Stimulated activated CD4-positive, alpha-beta T cell treated with anti-CD3 and anti-CD28 coated beads, Interleukin-12 subunit alpha, Interleukin-12 subunit beta, amount 100 ng/mL, for 48 hours (primary cell): ENCODE measurements around the gene TMTC2.
"Not testable (repeated sequence)": the region's sequence is repeated elsewhere in the genome, so short reads cannot be mapped to it uniquely, and the experiment has no call there.

Experiments used
- DNase-seq, 3 donors: peaks; one replicate each; pipeline ENCODE4 v3.0.0-alpha.2; 2020; ENCODE audit warnings: low read depth in 2 of 3, low spot score in 1 of 3

TMTC2 gene

DNA sequence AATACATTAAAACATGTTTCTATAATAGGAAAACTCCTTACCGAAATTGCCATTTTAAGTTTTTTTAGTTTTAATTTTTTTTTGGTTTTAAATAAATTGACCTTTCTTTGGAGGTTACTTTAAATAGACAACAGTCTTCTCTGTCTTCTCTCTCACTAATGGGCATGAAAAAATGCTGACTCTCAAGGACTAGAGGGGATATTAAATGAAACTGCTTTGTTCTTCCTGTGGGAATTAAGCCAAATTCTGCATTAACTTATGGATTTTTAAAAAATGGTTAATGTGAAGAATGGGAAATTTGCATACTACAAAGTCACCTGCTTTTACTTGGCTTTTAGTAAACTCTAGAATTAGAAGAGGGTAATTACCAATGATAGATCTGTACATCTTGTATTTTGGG lies 378.9 kb downstream of the TMTC2 start:
- DNase-seq, result no peak

DNA sequence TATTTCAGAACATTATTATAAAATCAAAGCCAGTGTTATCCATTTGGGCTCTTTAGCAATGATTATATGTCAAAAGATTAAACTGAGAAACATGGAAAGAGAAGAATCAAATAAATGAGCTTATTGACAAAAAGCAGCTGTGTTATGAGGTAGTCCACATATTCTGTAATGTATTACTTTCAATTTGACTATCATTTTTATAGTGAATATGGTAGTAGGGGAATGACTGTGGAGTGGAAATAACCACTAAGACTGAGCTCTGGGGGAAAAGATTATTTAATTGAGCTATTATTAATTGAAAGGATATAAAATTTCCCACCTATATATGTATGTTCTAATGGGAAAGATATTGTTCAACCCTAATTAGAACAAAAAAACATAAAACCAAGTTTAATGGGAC lies 381.3 kb downstream of the TMTC2 start:
- no peak for DNase-seq

DNA sequence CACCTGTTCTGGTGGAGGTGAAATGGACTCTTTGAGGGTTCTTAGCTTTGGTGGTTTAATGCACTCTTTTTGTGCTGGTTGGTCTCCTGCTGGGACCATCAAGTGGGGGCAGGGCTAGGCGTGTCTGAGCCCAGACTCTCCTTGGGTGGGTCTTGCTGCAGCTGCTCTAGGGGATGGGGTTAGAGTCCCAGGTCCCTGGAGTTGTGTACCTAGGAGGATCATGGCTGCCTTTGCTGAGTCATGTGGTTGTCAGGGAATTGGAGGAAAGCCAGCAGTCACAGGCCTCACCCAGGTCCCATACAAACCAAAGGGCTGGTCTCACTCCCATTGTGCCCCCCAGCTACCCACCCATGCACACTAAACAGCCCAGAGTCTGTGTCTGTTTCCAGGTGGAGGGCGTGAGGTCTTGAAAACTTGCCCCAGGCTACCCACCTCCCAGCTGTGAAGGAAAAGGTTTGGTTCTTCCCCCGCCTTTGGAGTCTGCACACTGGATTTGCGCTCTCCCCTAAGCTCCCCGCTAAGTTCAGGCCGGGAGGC lies 387.7 kb downstream of the TMTC2 start:
- DNase-seq, result no peak

DNA sequence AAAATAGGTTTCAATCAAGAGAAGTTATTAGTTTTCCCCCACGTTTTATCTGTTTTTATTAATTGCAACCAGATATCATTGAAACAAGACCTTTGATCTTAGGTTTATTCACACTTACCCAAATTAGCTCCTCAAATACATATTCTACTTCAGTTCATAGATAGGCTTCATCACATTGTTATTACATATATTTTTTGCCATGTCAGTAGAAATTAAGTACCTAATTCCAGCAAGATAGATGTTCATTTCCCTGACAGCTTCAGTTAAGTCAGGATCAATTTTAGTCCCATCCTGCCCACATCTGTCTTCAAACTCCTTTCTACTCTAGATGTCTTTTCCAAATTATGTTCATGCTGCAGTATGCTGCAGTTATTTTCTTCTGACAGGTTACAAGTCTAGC lies 388.8 kb downstream of the TMTC2 start:
- DNase-seq, result no peak

DNA sequence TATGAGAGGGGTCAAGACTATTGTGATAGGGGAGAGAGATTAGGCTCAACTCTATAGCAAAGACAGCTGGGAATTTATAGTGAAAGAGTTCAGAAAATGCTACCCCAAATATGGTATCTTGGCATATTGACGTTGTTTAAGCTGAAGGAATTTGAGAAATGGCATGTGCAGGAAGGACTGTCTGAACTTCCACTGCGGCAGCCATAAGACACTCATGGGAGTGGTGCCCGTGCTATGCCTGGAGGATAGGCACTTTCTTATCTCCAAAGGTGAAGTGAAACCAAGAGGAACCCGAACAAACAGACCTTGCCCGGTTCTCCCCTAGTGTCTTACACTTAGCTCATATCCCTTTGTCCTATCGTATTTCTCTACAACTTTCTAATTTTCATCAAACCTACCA lies 390.3 kb downstream of the TMTC2 start:
- no peak for DNase-seq

DNA sequence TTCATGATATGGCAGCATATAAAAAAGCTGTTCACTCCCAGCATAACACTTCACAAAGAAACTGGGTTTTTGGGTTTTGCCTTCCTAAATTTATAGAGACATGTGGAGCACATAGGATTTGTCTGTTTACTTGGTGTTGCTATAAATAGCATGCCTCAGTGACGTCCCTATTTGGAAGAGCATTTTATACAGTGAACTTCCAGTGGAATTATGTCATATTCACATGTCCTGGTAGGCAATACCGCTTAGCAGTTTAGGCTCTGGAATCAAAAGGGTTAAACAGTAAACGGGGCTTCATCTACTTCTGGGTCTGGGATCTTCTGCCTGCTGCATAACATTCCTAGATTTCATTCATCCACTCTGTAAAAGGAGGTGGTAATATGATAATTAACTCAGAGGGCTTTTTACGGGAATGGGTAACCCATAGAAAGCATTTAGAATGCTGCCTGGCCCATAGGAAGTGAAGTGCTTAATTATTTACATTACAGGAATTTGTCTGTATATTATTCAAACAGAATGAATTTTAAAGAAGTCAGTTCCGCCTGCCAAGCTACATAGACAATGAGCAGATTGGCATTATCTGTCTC lies 396.1 kb downstream of the TMTC2 start:
- DNase-seq, result no peak

DNA sequence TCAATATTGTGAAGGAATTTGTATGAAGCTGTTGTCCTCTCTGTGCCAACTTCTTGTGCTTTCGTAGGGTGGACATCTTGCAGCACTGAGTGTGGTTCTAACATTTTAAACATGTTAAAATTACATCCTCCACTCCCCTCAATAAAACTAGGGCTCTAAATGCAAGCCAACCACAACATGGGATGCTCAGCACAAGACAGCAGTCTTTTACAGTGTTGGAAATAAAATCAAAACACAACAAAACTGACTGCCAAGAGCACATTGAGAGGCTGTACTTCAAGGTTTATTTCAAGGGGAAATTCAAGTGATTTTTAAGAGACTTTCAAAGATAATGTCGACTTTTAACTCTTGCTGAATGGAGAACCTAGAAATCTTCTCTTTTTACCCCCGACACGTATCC lies 396.9 kb downstream of the TMTC2 start:
- DNase-seq, result no peak

DNA sequence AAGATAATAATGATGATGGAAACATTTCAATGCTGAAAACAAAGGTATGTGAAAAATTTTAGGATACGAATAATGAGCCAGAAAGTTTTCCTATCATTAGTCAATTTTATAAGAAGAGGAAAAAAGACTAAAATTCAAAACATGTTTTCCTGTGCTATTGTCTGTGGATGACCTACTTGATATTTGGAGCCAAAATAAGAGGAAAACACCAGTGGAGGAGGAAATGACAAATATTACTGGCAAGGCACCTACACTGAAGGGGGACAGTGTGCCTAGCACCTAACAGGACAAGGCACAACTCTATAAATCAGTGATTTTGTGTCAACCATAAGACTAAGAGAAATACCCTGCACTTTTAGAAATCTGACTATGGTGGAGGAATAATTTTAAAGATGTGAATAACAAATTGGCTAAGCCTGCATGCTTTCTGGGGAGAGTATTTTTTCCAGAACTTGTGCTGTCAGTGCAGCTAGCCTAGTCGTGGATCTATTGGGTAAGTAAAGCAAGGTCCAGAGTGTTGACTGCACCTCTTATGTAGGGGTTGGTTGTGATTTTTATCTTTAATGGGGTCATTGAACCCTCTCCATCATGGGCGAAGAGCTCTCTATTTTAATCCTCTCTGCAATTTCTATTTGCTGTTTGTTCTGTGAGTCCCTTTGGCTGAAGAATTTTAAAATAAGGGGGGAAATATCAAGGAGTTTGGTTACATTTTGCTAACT lies 398.0 kb downstream of the TMTC2 start:
- no peak for DNase-seq

DNA sequence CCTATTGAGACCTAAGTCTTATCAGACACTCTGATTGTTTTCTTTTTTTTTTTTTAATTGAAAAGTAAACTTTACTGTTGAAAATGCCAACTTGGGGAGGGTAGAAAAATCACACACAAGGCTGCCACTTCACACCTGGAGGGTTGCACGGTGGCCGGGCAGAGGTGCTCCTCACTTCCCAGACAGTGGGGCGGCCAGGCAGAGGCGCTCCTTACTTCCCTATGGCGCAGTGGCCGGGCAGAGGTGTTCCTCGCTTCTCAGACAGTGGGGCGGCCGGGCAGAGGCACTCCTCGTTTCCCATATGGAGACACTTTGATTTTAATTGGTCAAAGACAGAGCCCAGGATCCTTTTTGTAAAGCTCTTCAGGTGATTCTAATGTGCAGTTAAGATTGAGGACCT lies 399.3 kb downstream of the TMTC2 start:
- no peak for DNase-seq

DNA sequence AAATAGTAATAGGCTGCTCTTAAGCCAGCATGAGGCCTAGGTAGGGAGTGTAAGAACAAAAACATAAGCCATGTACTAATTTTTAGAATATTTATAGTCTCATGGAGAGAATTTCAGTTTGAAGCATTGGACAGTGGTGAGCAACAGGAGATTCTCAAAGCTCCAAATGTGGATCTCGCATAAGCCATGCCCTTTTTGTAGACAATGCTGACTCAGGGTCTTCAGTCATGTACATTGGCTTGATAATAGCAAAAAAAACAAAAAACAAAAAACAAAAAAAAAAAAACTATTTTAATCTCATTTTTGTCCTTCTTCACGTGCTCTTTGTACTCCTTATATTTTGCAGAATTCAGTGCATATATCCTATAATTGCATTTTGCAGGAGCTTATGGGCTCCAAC lies 402.9 kb downstream of the TMTC2 start:
- no peak for DNase-seq

DNA sequence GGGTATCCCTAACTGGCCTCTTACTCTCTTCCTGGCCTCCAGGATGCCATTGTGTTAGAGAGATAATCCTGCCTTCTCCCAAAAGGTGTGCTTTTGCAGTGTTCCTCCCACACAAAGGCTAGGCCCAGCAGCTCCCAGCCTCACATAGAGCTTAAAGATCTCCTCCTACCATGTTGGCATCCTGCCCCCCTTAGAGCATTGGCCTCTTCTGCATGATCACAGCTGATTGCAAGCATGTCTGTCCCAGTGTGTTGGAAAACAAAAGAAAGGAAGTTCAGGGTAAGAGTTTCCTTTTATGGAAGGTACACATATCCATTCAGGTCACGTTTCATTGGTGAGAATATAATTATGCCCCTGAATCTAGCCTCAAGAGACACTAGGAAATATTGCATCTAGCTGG lies 405.4 kb downstream of the TMTC2 start:
- DNase-seq, result no peak

DNA sequence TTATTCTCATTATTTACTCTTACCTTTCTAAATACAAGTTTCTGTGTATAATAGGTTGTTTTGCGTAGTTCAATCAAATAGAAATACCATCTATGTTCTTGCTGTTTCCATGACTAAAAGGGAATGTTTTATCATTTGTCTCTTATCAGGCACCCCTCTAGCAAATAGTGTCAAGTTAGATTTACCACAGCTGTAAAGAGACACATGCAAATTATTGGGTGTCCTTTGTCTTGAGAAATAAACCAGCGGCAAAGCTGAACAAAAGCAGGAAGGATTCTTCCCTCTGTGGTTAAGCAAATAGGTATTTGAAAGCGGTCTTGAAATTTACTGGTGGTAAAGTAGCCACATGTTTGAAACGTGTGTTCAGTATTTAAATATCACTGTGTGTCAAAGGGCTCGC lies 405.9 kb downstream of the TMTC2 start:
- no peak for DNase-seq

DNA sequence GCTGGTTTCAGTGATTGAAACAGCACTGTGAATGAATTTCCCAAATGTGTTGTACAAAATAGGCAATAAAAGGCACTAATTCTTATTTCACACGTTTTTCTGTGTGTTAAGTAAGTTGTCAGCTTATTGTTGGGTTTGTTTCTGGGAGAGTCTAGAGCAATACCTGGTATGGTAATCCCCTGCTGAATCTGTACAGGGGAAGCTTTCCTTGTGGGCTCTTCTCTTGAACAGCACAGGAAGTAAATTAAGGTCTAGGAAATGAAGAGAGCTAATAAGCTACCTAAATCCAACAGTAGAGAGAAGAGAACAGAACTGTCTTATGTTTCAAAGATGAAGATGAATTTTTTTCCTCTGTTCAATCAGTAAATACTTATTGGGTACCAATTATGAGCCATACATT lies 406.7 kb downstream of the TMTC2 start:
- DNase-seq, result no peak

DNA sequence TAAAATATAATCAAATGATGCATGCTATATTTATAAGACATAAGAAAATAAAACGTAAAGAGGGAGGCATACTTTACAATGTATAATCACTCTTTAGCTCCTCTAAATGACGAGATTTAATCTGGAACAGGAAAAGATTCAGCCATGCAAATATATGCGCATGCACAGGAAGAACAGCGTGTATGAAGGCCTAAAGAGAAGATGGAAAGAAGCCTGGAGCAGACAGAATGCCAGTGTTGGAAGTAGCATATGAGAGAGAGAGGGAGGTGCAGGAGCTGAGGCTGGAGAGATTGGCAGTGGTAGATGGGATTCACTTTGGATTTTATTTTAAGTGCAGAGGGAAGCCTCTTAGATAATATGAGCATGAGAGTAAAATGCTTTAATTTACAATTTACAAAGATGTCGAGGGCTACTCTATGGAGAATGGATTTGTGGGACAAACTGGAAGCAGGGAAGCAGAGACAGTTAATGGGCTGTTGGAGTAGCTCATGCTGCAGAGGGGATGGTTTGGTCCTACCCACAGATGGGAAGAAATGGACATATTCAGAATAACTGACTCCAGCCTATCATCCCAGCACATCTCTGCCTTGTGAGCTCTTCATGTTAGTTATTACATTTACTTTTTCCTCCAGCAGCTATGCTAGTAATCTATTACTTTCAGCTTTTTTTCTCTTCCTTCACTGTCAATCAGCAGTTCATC lies 411.1 kb downstream of the TMTC2 start:
- DNase-seq, result no peak

DNA sequence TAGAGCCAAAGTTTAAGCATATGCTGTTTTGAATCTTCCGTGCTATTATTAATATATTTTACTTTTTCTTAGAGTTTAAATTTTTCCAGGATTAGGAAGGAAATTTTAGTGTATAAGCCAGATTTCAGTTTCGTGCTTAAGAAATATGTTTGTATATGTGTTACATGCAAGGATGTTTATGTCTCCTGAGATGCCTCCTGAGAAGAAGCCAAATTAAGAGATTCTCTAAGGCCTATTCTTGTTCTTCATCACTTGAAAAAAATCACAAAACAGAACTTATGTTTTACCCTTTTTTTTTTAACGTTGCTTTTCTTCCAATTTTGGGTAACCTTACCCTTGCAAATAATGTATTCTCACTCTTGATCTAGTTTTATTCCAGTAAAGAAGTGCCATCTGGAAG lies 412.7 kb downstream of the TMTC2 start:
- DNase-seq, result no peak

DNA sequence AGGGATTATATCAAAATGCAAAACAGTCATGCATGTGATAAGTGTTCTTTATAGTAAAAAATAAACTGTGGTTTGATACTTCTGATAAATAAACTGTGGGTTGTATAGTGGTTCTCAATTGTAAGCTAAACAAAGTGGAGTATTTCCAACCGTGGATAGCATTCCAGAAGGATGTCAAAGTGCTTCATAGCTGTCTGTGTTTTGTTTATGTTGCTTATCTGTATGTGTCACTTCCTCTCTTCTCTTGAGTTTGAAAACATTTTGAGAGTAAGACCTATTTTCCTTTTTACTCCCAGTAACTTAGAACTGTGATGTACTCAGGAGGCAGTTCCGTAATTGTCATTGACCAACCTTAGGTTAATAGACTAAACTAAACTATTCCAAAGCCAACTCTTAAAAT lies 415.8 kb downstream of the TMTC2 start:
- DNase-seq, result no peak

DNA sequence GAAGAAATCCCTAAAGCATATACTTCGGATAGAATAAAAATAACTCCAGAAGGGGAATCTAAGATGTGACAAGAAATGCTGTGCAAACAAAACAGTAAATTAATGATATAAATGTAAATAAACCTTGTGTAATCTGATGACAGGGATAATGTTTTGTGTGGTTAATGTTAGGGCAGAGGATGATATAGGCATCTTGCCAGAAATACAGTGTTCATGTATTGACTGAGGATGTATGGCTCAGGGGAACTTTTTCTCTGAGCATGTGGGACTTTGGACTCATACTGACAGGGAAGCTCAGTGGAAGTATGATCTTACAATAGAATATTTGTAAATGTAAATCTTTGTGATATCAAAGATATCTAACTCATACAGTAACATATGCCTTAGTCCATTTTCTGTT lies 420.2 kb downstream of the TMTC2 start:
- DNase-seq, result no peak

DNA sequence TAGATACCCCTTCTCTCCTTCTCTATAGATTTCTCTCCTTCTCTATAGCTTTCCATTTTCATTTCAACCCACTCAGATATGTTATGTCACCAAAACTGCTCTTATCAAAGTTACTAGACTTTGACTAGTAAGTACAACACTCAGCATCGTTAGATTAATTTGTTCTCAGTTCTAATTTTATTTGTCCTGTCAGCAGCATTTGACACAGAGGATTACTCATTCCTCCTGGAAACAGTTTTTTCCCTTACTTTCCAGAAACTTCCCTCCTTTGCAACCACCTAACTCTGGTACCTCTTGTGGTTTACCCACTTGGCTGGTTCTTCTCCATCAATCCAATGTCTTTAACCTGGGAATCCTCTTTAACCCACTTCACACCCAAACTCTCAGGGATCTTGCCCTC lies 423.7 kb downstream of the TMTC2 start:
- no peak for DNase-seq

DNA sequence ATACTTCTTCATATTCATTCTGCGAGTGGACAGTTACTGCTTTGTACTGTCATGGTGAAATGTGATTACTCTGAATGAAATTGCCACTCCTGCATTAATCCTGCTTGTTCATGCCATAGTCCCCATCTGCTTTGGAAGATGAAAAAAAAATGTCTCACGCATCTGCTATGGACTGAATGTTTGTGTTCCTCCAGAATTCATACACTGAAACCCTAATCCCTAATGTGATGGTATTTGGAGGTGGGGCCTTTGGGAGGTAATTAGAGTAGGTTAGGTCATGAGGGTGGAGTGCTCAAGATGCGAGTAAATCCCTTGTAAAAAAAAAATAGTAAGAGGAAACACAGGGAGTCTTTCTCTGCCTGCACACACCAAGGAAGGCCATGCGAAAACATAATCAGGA lies 427.2 kb downstream of the TMTC2 start:
- DNase-seq, result no peak

DNA sequence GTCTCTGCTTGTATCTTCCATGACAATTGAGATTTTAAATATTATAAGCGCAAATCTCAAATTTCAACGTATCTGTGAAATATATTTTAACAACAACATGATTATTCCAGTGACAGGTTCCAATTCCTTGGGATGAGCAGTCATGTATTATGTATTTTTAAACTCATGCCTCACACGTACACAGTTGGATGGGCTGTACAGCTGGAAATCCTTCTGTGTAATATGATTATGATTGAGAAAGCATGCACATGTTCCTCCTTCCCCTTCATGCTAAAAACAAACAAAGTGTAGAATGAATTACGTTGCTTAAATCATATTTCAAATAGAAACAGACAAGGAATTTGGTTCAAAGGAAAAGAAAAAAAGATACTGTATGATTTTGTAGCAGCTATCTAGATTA lies 428.3 kb downstream of the TMTC2 start:
- DNase-seq, result no peak

DNA sequence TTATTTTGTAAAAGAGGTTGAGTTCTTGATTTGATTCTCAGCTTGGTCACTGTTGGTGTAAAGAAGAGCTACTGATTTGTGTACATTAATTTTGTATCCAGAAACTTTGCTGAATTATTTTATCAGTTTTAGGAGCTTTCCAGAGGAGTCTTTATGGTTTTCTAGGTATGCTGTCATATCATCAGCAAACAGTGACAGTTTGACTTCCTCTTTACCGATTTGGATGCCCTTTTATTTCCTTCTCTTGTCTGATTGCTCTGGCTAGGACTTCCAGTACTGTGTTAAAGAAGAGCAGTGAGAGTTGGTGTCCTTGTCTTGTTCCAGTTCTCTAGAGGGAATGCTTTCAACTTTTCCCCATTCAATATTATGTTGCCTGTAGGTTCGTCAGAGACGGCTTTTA lies 431.2 kb downstream of the TMTC2 start:
- DNase-seq, result not testable (repeated sequence)

DNA sequence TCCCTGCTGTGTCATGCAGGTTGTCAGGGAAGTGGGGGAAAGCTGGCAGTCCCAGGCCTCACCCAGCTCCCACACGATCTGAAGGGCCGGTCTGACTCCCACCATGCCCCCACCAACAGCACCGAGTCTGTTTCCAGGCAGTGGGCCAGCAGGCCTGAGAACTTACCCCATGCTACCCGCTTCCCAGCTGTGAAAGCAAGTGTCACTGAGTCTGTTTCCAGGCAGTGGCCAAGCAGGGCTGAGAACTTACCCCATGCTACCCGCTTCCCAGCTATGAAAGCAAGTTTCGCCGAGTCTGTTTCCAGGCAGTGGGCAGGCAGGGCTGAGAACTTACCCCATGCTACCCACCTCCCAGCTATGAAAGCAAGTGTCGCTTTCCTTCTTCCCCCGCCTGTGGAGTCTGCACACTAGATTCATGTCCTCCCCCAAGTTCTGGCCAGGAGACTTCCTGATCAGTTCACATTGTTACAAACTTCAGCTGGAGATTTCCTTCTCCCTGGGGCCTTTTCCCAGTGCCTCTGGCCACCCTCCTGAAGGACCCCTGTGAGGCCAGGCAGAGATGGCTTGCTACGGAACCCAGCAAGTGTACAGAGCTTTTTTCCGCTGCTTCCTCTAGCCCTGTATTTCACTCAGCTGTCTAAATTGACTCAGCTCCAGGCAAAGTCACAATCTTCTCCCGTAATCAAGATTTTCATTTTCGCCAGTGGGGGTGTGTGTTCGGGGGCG lies 435.4 kb downstream of the TMTC2 start:
- no peak for DNase-seq
